Neural cell (in vitro differentiated cells): ENCODE data around the gene GCSAM. TPM values are rescaled to one million over a fixed set of nuclear protein-coding genes. Genes with fewer than 3 reads are reported as not detected.

ENCODE experiments used
- H2AFZ ChIP-seq: fragments of 200-600, 300-800 bp; sonication (generic), shearing (Covaris generic); 2 replicates; pipeline ENCODE4 v1.6.0; 2014; ENCODE audit warnings: low read depth, mild to moderate bottlenecking, antibody characterized with exemption, low read length, moderate library complexity
- H3F3A ChIP-seq: fragments of 200-600 bp; shearing (Covaris generic); 2 replicates; pipeline ENCODE4 v1.6.1; 2016; ENCODE audit warnings: mild to moderate bottlenecking, moderate library complexity, mixed read lengths, antibody characterized with exemption, low read length; ENCODE audit not compliant: insufficient read depth, poor library complexity, severe bottlenecking
- H3K27ac ChIP-seq: fragments of 200-600, 300-800 bp; sonication (generic), shearing (Covaris generic); 2 replicates; pipeline ENCODE4 v1.5.1; 2014; ENCODE audit warnings: mild to moderate bottlenecking, low read length, moderate library complexity
- H3K27me3 ChIP-seq: fragments of 300-800, 200-600 bp; sonication (generic), shearing (Covaris generic); 2 replicates; pipeline ENCODE4 v1.6.0; 2014; ENCODE audit warnings: mild to moderate bottlenecking, low read depth, low read length, moderate library complexity; ENCODE audit not compliant: insufficient read depth
- H3K36me3 ChIP-seq: fragments of 300-800, 200-600 bp; sonication (generic), shearing (Covaris generic); 2 replicates; pipeline ENCODE4 v1.5.1; 2014; ENCODE audit warnings: mild to moderate bottlenecking, antibody characterized with exemption, low read length, moderate library complexity; ENCODE audit not compliant: insufficient read depth
- H3K4me2 ChIP-seq: fragments of 300-800, 200-600 bp; sonication (generic), shearing (Covaris generic); 2 replicates; pipeline ENCODE4 v1.6.0; 2014; ENCODE audit warnings: mild to moderate bottlenecking, low read length
- H3K4me3 ChIP-seq: fragments of 300-800, 200-600 bp; sonication (generic), shearing (Covaris generic); 2 replicates; pipeline ENCODE4 v1.5.1; 2014; ENCODE audit warnings: mild to moderate bottlenecking, low read length, moderate library complexity
- H3K79me2 ChIP-seq: fragments of 200-600 bp; shearing (Covaris generic); replicated peaks from 2 replicates; pipeline ENCODE4 v1.6.0; 2014; ENCODE audit warnings: mild to moderate bottlenecking, low read length, moderate library complexity; ENCODE audit not compliant: insufficient read depth
- H3K9ac ChIP-seq: fragments of 300-800, 200-600 bp; sonication (generic), shearing (Covaris generic); 2 replicates; pipeline ENCODE4 v1.6.1; 2016; ENCODE audit warnings: mild to moderate bottlenecking, low read length, mixed read lengths
- H3K9me2 ChIP-seq: fragments of 200-600 bp; shearing (Covaris generic); 2 replicates; pipeline ENCODE4 v1.6.1; 2016; ENCODE audit warnings: mild to moderate bottlenecking, low read length, mixed read lengths; ENCODE audit not compliant: insufficient read depth
- H3K9me3 ChIP-seq: fragments of 200-600, 300-800 bp; sonication (generic), shearing (Covaris generic); 2 replicates; pipeline ENCODE4 v1.6.1; 2016; ENCODE audit warnings: mild to moderate bottlenecking, mixed run types, low read length, moderate library complexity, mixed read lengths
- H4K20me1 ChIP-seq: fragments of 200-600 bp; shearing (Covaris generic); 2 replicates; pipeline ENCODE4 v1.6.1; 2016; ENCODE audit warnings: mild to moderate bottlenecking, mixed run types; ENCODE audit not compliant: insufficient read depth
- EP300 ChIP-seq: fragments of 450-650 bp; conservative IDR thresholded peaks from 2 replicates; pipeline ENCODE4 v1.6.1; 2014; ENCODE audit warnings: antibody characterized with exemption, mild to moderate bottlenecking, moderate library complexity; ENCODE audit not compliant: poor library complexity, severe bottlenecking
- EZH2 ChIP-seq: fragments of 200-600, 300-800 bp; shearing (Covaris generic), sonication (generic); IDR thresholded peaks from 2 replicates; pipeline ENCODE4 v1.6.1; 2014; ENCODE audit warnings: antibody characterized with exemption, low read length, borderline replicate concordance, mild to moderate bottlenecking; ENCODE audit not compliant: insufficient read depth, poor library complexity, severe bottlenecking
- MXI1 ChIP-seq: fragments of 450-650 bp; conservative IDR thresholded peaks from 2 replicates; pipeline ENCODE4 v1.6.1; 2014; ENCODE audit warnings: antibody characterized with exemption, mild to moderate bottlenecking; ENCODE audit not compliant: poor library complexity, severe bottlenecking
- POLR2AphosphoS5 ChIP-seq: IDR thresholded peaks from 2 replicates; pipeline ENCODE4 v1.6.1; 2012
- RAD21 ChIP-seq: fragments of 450-650 bp; conservative IDR thresholded peaks from 2 replicates; pipeline ENCODE4 v1.6.1; 2014; ENCODE audit warnings: antibody characterized with exemption, mild to moderate bottlenecking, moderate library complexity
- SMC3 ChIP-seq: fragments of 450-650 bp; conservative IDR thresholded peaks from 2 replicates; pipeline ENCODE4 v1.6.1; 2014; ENCODE audit warnings: antibody characterized with exemption, mild to moderate bottlenecking, moderate library complexity; ENCODE audit not compliant: poor library complexity
- TAF1 ChIP-seq: IDR thresholded peaks from 2 replicates; pipeline ENCODE4 v1.6.1; 2012; ENCODE audit warnings: low read depth
- polyA plus RNA-seq: library from polyadenylated mRNA; depleted of rRNA; stranded (reverse); fragments of >200 nt; gene quantifications from 2 replicates; pipeline ENCODE4 v1.2.3, GENCODE V29; 2014
- TF ChIP-seq, protein P1 (sequence below): IDR thresholded peaks from 2 replicates; pipeline ENCODE4 v1.6.1; 2012; ENCODE audit warnings: borderline replicate concordance
- TF ChIP-seq, protein P2 (sequence below): fragments of 450-650 bp; IDR thresholded peaks from 2 replicates; pipeline ENCODE4 v1.5.1; 2014; ENCODE audit warnings: antibody characterized with exemption, mild to moderate bottlenecking, moderate library complexity; ENCODE audit not compliant: poor library complexity, severe bottlenecking

GCSAM gene
- polyA plus RNA-seq, 1 donor from 2014 or later = not detected

DNA sequence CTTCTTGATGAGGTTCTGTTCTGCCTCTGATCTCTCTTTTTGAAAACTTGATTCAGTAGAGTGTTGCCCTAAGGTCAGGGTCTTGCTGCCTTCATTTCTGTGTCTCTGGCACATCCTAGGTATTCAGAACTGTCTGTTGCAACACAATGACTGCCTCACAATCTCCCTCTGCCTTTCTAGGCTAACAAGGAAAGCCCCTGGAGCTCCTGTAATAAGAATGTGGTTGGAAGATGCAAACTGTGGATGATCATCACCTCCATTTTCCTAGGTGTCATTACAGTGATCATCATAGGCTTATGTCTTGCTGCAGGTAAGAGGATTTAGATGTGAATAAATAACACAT lies 39.9 kb downstream of the GCSAM start:
- no peaks in the 10 kb centered on the region for H3K79me2 ChIP-seq
- no peak overlapping the region for H2AFZ ChIP-seq
- no peaks in the 10 kb centered on the region for H4K20me1 ChIP-seq
- H3K27ac ChIP-seq = no peak overlapping the region
- no peak overlapping the region for H3K4me2 ChIP-seq
- no peak overlapping the region for H3K9ac ChIP-seq
- no peak overlapping the region for H3K4me3 ChIP-seq
- TF ChIP-seq TAF1 (no peak), EZH2 (no peak), EP300 (no peak), SMC3 (no peak), MXI1 (no peak)
- TF ChIP-seq, protein P1, sequence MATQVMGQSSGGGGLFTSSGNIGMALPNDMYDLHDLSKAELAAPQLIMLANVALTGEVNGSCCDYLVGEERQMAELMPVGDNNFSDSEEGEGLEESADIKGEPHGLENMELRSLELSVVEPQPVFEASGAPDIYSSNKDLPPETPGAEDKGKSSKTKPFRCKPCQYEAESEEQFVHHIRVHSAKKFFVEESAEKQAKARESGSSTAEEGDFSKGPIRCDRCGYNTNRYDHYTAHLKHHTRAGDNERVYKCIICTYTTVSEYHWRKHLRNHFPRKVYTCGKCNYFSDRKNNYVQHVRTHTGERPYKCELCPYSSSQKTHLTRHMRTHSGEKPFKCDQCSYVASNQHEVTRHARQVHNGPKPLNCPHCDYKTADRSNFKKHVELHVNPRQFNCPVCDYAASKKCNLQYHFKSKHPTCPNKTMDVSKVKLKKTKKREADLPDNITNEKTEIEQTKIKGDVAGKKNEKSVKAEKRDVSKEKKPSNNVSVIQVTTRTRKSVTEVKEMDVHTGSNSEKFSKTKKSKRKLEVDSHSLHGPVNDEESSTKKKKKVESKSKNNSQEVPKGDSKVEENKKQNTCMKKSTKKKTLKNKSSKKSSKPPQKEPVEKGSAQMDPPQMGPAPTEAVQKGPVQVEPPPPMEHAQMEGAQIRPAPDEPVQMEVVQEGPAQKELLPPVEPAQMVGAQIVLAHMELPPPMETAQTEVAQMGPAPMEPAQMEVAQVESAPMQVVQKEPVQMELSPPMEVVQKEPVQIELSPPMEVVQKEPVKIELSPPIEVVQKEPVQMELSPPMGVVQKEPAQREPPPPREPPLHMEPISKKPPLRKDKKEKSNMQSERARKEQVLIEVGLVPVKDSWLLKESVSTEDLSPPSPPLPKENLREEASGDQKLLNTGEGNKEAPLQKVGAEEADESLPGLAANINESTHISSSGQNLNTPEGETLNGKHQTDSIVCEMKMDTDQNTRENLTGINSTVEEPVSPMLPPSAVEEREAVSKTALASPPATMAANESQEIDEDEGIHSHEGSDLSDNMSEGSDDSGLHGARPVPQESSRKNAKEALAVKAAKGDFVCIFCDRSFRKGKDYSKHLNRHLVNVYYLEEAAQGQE = no peak
- no peaks in the 10 kb centered on the region for H3K27me3 ChIP-seq
- no peaks in the 10 kb centered on the region for H3K9me2 ChIP-seq
- H3F3A ChIP-seq = no peaks in the 10 kb centered on the region
- H3K36me3 ChIP-seq = no peaks in the 10 kb centered on the region
- H3K9me3 ChIP-seq = no peaks in the 10 kb centered on the region

DNA sequence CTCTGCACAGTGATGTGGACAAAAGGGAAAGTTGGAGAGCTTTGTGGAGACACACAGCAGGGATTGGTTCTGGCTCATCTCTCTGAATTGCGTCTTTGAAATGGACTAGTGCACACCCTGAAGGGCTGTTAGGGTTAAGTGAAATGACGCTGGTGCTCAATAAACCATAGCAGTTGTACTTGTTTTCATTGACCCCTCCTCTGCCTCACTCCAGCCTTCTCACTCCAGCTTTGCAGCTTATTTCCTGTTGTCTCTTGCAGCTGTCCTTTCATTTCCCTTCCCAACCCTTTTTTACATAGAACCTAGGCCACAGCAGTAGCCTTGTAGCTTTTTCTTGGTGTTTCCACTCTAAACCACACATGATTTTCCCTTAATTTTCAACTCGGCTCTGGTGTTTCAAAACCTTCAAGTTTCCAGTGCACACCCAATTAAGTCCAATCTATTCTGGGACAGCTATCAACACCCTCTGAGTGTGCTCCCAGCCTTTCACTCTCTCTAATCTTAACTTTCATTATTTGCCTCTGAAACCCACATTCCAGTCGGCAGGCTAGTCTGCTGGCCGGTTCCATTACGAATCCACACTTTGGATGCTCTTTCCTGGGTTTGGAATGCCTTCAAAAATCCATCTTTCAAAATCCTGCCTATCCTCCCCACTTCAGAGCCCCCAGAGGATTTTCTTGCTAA lies 40.4 kb downstream of the GCSAM start:
- TF ChIP-seq SMC3 = no peak
- TF ChIP-seq RAD21 = no peak
- TF ChIP-seq, protein P2, sequence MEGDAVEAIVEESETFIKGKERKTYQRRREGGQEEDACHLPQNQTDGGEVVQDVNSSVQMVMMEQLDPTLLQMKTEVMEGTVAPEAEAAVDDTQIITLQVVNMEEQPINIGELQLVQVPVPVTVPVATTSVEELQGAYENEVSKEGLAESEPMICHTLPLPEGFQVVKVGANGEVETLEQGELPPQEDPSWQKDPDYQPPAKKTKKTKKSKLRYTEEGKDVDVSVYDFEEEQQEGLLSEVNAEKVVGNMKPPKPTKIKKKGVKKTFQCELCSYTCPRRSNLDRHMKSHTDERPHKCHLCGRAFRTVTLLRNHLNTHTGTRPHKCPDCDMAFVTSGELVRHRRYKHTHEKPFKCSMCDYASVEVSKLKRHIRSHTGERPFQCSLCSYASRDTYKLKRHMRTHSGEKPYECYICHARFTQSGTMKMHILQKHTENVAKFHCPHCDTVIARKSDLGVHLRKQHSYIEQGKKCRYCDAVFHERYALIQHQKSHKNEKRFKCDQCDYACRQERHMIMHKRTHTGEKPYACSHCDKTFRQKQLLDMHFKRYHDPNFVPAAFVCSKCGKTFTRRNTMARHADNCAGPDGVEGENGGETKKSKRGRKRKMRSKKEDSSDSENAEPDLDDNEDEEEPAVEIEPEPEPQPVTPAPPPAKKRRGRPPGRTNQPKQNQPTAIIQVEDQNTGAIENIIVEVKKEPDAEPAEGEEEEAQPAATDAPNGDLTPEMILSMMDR = no peak
- TF ChIP-seq, protein P1 = no peak
- TF ChIP-seq TAF1 = no peak
- no peak for TF ChIP-seq MXI1
- no peak for TF ChIP-seq POLR2AphosphoS5
- TF ChIP-seq EZH2 = no peak
- no peak for TF ChIP-seq EP300
- Histone ChIP-seq H3K79me2 (no peaks in the 10 kb centered on the region), H3K9ac (no peak overlapping the region), H4K20me1 (no peaks in the 10 kb centered on the region), H3K27me3 (peaks cover 3% of the 10 kb centered on the region), H3K27ac (no peak overlapping the region), H3F3A (no peaks in the 10 kb centered on the region), H2AFZ (no peak overlapping the region), H3K9me2 (no peaks in the 10 kb centered on the region), H3K36me3 (no peaks in the 10 kb centered on the region), H3K4me2 (no peak overlapping the region), H3K4me3 (no peak overlapping the region), H3K9me3 (no peaks in the 10 kb centered on the region)
